Astrocyte (in vitro differentiated cells and primary cell): ENCODE measurements around the gene MYO6. TPM values are rescaled to one million over a fixed set of nuclear protein-coding genes. Genes with fewer than 3 reads are reported as not detected.

Experiments used
- DNase-seq: peaks from one replicate; pipeline ENCODE4 v3.0.0-alpha.2; 2010; ENCODE audit warnings: low read depth
- FAIRE-seq: peaks from 2 replicates; lab custom pipeline; 2011; peaks lifted over from hg19 to GRCh38; lab: Jason Lieb, UNC
- H2AFZ ChIP-seq: 2 replicates; pipeline ENCODE4 v1.6.0; 2012; ENCODE audit warnings: low read depth, low read length, inconsistent platforms
- H3K27ac ChIP-seq: 2 replicates; pipeline ENCODE4 v1.5.1; 2011; ENCODE audit warnings: low read depth, low read length, inconsistent platforms
- H3K27me3 ChIP-seq: 2 replicates; pipeline ENCODE4 v1.6.0; 2011; ENCODE audit warnings: low read length, inconsistent platforms; ENCODE audit not compliant: insufficient read depth
- H3K36me3 ChIP-seq: 2 replicates; pipeline ENCODE4 v1.5.1; 2011; ENCODE audit warnings: low read length, inconsistent platforms; ENCODE audit not compliant: insufficient read depth
- H3K4me1 ChIP-seq: 2 replicates; pipeline ENCODE4 v1.5.1; 2011; ENCODE audit warnings: low read length, inconsistent platforms; ENCODE audit not compliant: insufficient read depth
- H3K4me2 ChIP-seq: 2 replicates; pipeline ENCODE4 v1.6.0; 2012; ENCODE audit warnings: low read length, inconsistent platforms
- H3K4me3 ChIP-seq: 2 replicates; pipeline ENCODE4 v1.5.1; 2011; ENCODE audit warnings: low read depth, mild to moderate bottlenecking, low read length, inconsistent platforms; ENCODE audit not compliant: insufficient read depth
- H3K79me2 ChIP-seq: 2 replicates; pipeline ENCODE4 v1.6.0; 2012; ENCODE audit warnings: mild to moderate bottlenecking, low read length, inconsistent platforms; ENCODE audit not compliant: insufficient read depth
- H3K9ac ChIP-seq: 2 replicates; pipeline ENCODE4 v1.6.0; 2012; ENCODE audit warnings: mild to moderate bottlenecking, low read length, inconsistent platforms
- H3K9me3 ChIP-seq: 2 replicates; pipeline ENCODE4 v1.5.1; 2012; ENCODE audit warnings: low read depth, mild to moderate bottlenecking, low read length, inconsistent platforms; ENCODE audit not compliant: insufficient read depth
- H4K20me1 ChIP-seq: 2 replicates; pipeline ENCODE4 v1.6.0; 2012; ENCODE audit warnings: low read length, inconsistent platforms; ENCODE audit not compliant: insufficient read depth
- H3K27ac Mint-ChIP-seq: one replicate; pipeline ENCODE4 v1.8.0; 2021; ENCODE audit warnings: mild to moderate bottlenecking, mixed read lengths; ENCODE audit not compliant: unreplicated experiment
- H3K27me3 Mint-ChIP-seq: one replicate; pipeline ENCODE4 v1.8.0; 2021; ENCODE audit warnings: low read depth, mixed read lengths; ENCODE audit not compliant: unreplicated experiment
- H3K36me3 Mint-ChIP-seq: one replicate; pipeline ENCODE4 v1.8.0; 2021; ENCODE audit warnings: low read depth, mixed read lengths; ENCODE audit not compliant: unreplicated experiment
- H3K4me1 Mint-ChIP-seq: one replicate; pipeline ENCODE4 v1.8.0; 2021; ENCODE audit warnings: low read depth, mixed read lengths; ENCODE audit not compliant: unreplicated experiment
- H3K4me3 Mint-ChIP-seq: one replicate; pipeline ENCODE4 v1.8.0; 2021; ENCODE audit warnings: mild to moderate bottlenecking, moderate library complexity, mixed read lengths; ENCODE audit not compliant: unreplicated experiment
- H3K9me3 Mint-ChIP-seq: one replicate; pipeline ENCODE4 v1.8.0; 2021; ENCODE audit warnings: mild to moderate bottlenecking, mixed read lengths; ENCODE audit not compliant: unreplicated experiment
- CTCF ChIP-seq: IDR thresholded peaks from 2 replicates; pipeline ENCODE4 v1.5.1; 2011; ENCODE audit warnings: low read depth, mild to moderate bottlenecking, inconsistent platforms, low read length, moderate library complexity; ENCODE audit not compliant: insufficient read depth
- EZH2 ChIP-seq: IDR thresholded peaks from 2 replicates; pipeline ENCODE4 v1.6.1; 2012; ENCODE audit warnings: mild to moderate bottlenecking, low read length, inconsistent platforms; ENCODE audit not compliant: insufficient read depth
- total RNA-seq: library from RNA; stranded (reverse); gene quantifications from 2 replicates; pipeline ENCODE4 v1.2.1, GENCODE V29; 2021

The MYO6 gene
- total RNA-seq, 1 donor from 2014 or later: 33.1 TPM

GRCh38 chr6:75880305-75880704, 131.3 kb downstream of the MYO6 start:
- DNase-seq (no peak), FAIRE-seq (no peak)
- Histone ChIP-seq H3K4me2 (no peak overlapping the region), H3K36me3 (peaks cover 5% of the 10 kb centered on the region), H3K27ac (no peak overlapping the region), H3K9me3 (no peaks in the 10 kb centered on the region), H4K20me1 (no peaks in the 10 kb centered on the region), H3K4me3 (no peak overlapping the region), H3K9ac (no peak overlapping the region), H3K4me1 (no peaks in the 10 kb centered on the region), H3K27me3 (no peaks in the 10 kb centered on the region), H3K79me2 (no peaks in the 10 kb centered on the region), H2AFZ (no peak overlapping the region)
- Mint-ChIP-seq H3K4me1 (peaks cover 19% of the 10 kb centered on the region), H3K27ac (no peak overlapping the region), H3K9me3 (no peaks in the 10 kb centered on the region), H3K4me3 (no peak overlapping the region), H3K27me3 (no peaks in the 10 kb centered on the region), H3K36me3 (peaks cover 3% of the 10 kb centered on the region)
- TF ChIP-seq CTCF (no peak), EZH2 (no peak)

- Histone ChIP-seq H3K36me3 (no peaks in the 10 kb centered on the region), H3K79me2 (no peaks in the 10 kb centered on the region), H3K4me2 (no peak overlapping the region), H3K4me3 (no peak overlapping the region), H4K20me1 (no peaks in the 10 kb centered on the region), H2AFZ (no peak overlapping the region), H3K4me1 (no peaks in the 10 kb centered on the region), H3K9me3 (no peaks in the 10 kb centered on the region), H3K27ac (no peak overlapping the region), H3K27me3 (no peaks in the 10 kb centered on the region), H3K9ac (no peak overlapping the region)
- H3K4me3 Mint-ChIP-seq: no peak overlapping the region
- H3K4me1 Mint-ChIP-seq: peaks cover 19% of the 10 kb centered on the region
- TF ChIP-seq CTCF: no peak
- TF ChIP-seq EZH2: no peak
- DNase-seq: peak; percentile 51
- H3K27me3 Mint-ChIP-seq: no peaks in the 10 kb centered on the region
- H3K36me3 Mint-ChIP-seq: peaks cover 3% of the 10 kb centered on the region
- peak overlapping the region; percentile 43 for H3K27ac Mint-ChIP-seq
- H3K9me3 Mint-ChIP-seq: no peaks in the 10 kb centered on the region
- FAIRE-seq: peak; percentile 34
Observed at GRCh38 chr6:75882734-75883133, 133.7 kb downstream of the MYO6 start.

- Mint-ChIP-seq H3K9me3 (no peaks in the 10 kb centered on the region), H3K36me3 (peaks cover 3% of the 10 kb centered on the region), H3K4me3 (no peak overlapping the region), H3K4me1 (peaks cover 16% of the 10 kb centered on the region), H3K27ac (no peak overlapping the region), H3K27me3 (no peaks in the 10 kb centered on the region)
- DNase-seq (no peak), FAIRE-seq (no peak)
- Histone ChIP-seq H3K4me3 (no peak overlapping the region), H3K9ac (no peak overlapping the region), H4K20me1 (no peaks in the 10 kb centered on the region), H3K79me2 (no peaks in the 10 kb centered on the region), H3K27me3 (no peaks in the 10 kb centered on the region), H3K9me3 (no peaks in the 10 kb centered on the region), H2AFZ (no peak overlapping the region), H3K4me2 (no peak overlapping the region), H3K4me1 (no peaks in the 10 kb centered on the region), H3K36me3 (no peaks in the 10 kb centered on the region), H3K27ac (no peak overlapping the region)
- TF ChIP-seq CTCF: no peak
- no peak for TF ChIP-seq EZH2
Observed at GRCh38 chr6:75884822-75885221, 135.8 kb downstream of the MYO6 start.
